KOPT-K1 (cell line): ENCODE measurements around the gene ATP9A.
"Not testable (repeated sequence)": the region's sequence is repeated elsewhere in the genome, so short reads cannot be mapped to it uniquely, and the experiment has no call there.

Experiments
- H3K27ac ChIP-seq: fragments of 200-600 bp; sonication (generic); 2 replicates; pipeline ENCODE4 v1.5.1; 2016; ENCODE audit warnings: antibody characterized with exemption, mild to moderate bottlenecking, low read depth, low read length; ENCODE audit not compliant: poor library complexity, severe bottlenecking
- H3K36me3 ChIP-seq: fragments of 200-600 bp; sonication (generic); 2 replicates; pipeline ENCODE4 v1.5.1; 2017; ENCODE audit warnings: antibody characterized with exemption, mild to moderate bottlenecking, low read length, moderate library complexity; ENCODE audit not compliant: insufficient read depth
- H3K9me3 ChIP-seq: fragments of 200-600 bp; sonication (generic); 2 replicates; pipeline ENCODE4 v1.5.1; 2017; ENCODE audit warnings: antibody characterized with exemption, low read length, mild to moderate bottlenecking; ENCODE audit not compliant: insufficient read depth, poor library complexity, severe bottlenecking

The ATP9A gene

GRCh38 chr20:51678026-51678697, 90.0 kb downstream of the ATP9A start:
- no peak overlapping the region for H3K27ac ChIP-seq
- H3K36me3 ChIP-seq, result no peaks in the 10 kb centered on the region
- no peaks in the 10 kb centered on the region for H3K9me3 ChIP-seq

GRCh38 chr20:51668947-51669346, 99.2 kb downstream of the ATP9A start:
- H3K36me3 ChIP-seq, result no peaks in the 10 kb centered on the region
- no peaks in the 10 kb centered on the region for H3K9me3 ChIP-seq
- H3K27ac ChIP-seq, result no peak overlapping the region

DNA sequence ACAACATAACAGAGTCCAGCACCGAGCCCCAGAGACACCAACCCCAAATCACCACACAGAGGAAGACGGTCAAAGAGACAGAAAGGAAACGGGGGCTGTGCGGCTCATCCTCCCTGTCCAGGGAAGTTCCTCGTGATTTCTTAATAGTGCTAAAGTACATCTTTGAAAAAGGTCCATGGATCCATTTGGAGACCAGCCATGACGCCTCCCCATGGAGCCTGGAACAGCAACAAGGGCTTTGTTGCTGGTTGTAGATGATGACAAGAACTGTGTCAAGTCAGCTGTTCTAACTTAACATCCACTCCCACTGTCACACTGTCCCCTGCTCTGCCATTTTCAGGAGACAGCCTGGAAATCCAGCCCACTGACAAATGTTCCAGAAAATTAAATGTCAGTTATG, 99.7 kb downstream of the ATP9A start:
- H3K27ac ChIP-seq, result no peak overlapping the region
- no peaks in the 10 kb centered on the region for H3K36me3 ChIP-seq
- no peaks in the 10 kb centered on the region for H3K9me3 ChIP-seq

DNA sequence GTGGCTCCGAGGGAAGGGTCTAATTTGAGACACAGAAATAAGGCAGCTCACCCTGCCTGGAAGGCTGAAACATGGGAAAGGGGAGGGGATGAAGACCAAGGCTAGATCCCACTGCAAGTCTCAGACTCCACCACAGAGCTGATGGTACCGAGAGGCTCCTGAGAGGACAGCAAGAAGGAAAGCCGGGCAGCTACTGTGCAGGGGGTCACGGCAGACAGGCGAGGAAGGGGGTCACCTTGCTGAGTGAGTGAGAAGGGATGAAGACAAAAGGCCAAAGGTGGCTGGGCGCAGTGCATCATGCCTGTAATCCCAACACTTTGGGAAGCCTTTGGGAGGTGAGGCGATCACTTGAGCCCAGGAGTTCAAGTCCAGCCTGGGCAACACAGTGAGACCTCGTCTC, 100.7 kb downstream of the ATP9A start:
- Histone ChIP-seq H3K9me3 (no peaks in the 10 kb centered on the region), H3K27ac (no peak overlapping the region)

DNA sequence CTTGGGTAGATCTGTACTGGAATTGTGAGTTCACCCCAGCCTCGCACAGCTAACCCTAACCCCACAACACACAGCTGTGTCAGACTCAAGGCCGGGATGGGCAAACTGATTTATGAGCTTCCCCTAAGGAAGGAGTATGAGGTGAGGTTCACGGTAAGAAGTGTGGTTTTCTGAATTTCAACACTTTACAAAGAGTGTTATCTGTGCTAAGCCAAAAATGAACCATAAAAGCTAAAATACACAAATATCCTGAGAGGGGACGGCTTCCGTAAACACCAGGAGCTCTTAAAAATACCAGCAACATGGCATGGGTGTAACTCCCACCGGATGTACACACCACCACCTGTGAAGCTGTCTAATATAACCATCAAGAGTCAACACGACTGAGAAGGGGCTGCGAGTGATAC, 101.2 kb downstream of the ATP9A start:
- no peaks in the 10 kb centered on the region for H3K36me3 ChIP-seq
- H3K27ac ChIP-seq, result no peak overlapping the region
- H3K9me3 ChIP-seq, result no peaks in the 10 kb centered on the region

More for the DNA sequence above, 100.7 kb downstream of the ATP9A start:
- no peaks in the 10 kb centered on the region for H3K36me3 ChIP-seq

GRCh38 chr20:51666126-51666525, 102.1 kb downstream of the ATP9A start:
- H3K36me3 ChIP-seq, result no peaks in the 10 kb centered on the region
- H3K27ac ChIP-seq, result no peak overlapping the region
- H3K9me3 ChIP-seq, result no peaks in the 10 kb centered on the region

GRCh38 chr20:51665543-51666118, 102.6 kb downstream of the ATP9A start:
- no peaks in the 10 kb centered on the region for H3K36me3 ChIP-seq
- H3K27ac ChIP-seq, result no peak overlapping the region
- no peaks in the 10 kb centered on the region for H3K9me3 ChIP-seq

DNA sequence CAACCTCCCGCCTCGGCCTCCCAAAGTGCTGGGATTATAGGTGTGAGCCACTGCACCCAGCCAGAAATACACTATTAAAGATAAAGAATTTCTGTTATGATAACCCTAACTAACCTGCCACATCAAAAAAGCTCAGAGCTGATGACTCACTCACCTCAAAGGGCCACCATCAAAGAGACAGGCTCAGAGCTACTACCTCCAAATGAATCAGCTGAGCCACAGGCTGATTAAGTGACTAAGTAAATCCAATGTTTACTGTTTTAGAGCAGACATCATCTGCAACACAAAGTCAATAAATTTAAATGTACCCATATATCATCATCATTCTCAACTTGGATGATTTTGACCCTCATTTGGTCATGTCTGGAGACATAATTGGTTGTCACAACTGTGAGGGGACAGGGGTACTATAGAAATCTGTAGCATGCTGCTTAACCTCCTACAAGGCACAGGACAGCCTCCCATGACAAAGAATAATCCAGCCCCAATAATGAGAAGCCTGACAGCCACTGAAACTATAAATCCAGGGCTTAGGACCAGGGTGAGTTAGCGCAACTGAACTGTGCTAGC, 106.5 kb downstream of the ATP9A start:
- no peaks in the 10 kb centered on the region for H3K9me3 ChIP-seq
- no peaks in the 10 kb centered on the region for H3K36me3 ChIP-seq
- no peak overlapping the region for H3K27ac ChIP-seq

GRCh38 chr20:51660672-51661608, 107.2 kb downstream of the ATP9A start:
- H3K36me3 ChIP-seq, result no peaks in the 10 kb centered on the region
- H3K9me3 ChIP-seq, result no peaks in the 10 kb centered on the region
- H3K27ac ChIP-seq, result no peak overlapping the region

GRCh38 chr20:51659491-51660050, 108.6 kb downstream of the ATP9A start:
- Histone ChIP-seq H3K9me3 (no peaks in the 10 kb centered on the region), H3K36me3 (no peaks in the 10 kb centered on the region), H3K27ac (no peak overlapping the region)

DNA sequence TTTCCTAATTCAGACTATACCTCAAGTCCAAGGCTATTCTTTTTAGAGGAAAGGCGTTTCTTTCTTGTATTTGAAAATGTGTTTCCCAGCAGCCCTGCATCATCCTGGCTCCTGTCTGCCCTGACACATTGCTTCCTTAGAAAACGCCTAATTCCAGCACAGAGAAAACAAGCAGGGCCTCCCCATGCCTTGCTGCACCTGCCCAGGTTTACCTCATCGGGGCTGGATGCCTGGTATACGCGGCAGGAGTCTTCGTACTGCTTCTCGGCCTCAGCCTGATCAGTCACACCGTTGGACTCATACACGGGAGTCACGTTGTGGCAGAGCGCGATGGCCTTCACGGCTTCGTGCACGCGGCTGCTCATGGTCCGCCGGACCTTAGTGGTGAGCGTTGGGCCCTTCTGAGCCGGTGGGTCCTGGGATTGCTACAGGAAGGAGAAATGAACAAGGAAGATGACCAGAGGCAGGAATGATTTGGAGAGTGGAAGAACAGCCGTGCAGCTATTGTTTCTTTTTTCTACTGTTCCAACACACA, 111.4 kb downstream of the ATP9A start:
- H3K27ac ChIP-seq, result no peak overlapping the region
- H3K36me3 ChIP-seq, result no peaks in the 10 kb centered on the region
- no peaks in the 10 kb centered on the region for H3K9me3 ChIP-seq

DNA sequence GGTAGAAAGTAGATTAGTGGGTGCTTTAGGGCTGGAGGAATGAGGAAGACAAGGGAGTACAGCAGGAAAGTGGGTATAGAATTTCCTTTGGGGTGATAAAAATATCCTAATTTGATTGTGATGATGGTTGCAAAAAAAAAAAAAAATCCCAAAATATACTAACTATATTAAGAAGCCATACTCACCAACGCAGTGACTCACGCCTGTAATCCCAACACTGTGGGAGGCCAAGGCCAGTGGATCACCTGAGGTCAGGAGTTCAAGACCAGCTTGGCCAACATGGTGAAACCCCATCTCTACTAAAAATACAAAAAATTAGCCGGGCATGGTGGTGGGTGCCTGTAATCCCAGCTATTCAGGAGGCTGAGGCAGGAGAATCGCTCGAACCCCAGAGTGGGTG, 112.1 kb downstream of the ATP9A start:
- not testable (repeated sequence) for H3K9me3 ChIP-seq, H3K36me3 ChIP-seq, H3K27ac ChIP-seq

- Histone ChIP-seq H3K27ac (no peak overlapping the region), H3K36me3 (no peaks in the 10 kb centered on the region), H3K9me3 (no peaks in the 10 kb centered on the region)
Observed at GRCh38 chr20:51654495-51654894, 113.7 kb downstream of the ATP9A start.

DNA sequence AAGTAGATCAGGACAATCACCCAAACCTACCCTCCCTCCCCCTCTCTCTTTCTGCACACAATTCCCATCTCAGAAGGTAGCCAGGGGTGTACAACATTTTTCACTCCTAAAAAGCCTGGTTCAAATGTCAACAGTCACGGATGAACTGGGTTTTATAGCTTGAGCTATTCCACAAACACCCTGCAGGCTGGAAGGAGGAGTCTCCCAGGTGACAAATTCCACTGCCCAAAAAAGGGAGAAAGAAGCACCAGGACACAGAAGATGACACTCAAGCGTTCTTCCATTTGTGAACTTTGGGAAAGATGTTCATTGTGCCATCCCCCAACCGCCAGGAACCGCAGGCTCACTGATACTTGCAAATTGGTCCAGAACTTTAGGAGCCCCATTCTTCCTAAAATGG, 114.1 kb downstream of the ATP9A start:
- no peak overlapping the region for H3K27ac ChIP-seq
- H3K9me3 ChIP-seq, result no peaks in the 10 kb centered on the region
- no peaks in the 10 kb centered on the region for H3K36me3 ChIP-seq

- H3K27ac ChIP-seq, result no peak overlapping the region
- no peaks in the 10 kb centered on the region for H3K9me3 ChIP-seq
- H3K36me3 ChIP-seq, result no peaks in the 10 kb centered on the region
Observed at GRCh38 chr20:51653226-51653625, 115.0 kb downstream of the ATP9A start.
